ENCODE data around the gene LEAP2.

GRCh38 chr5:132901036-132901435, 27.6 kb downstream of the LEAP2 start:
- TF ChIP-seq FOXK2 (IDR thresholded peaks at IDR 0.05) (no peak), SIX5 (IDR thresholded peaks at IDR 0.05; ENCODE audit: low read depth, low read length, severe bottlenecking) (no peak), SMC3 (IDR thresholded peaks at IDR 0.05; ENCODE audit: borderline replicate concordance, low read length) (no peak), MXI1 (IDR thresholded peaks at IDR 0.05; ENCODE audit: low read depth, low read length) (no peak)
- TF ChIP-seq, protein P1, sequence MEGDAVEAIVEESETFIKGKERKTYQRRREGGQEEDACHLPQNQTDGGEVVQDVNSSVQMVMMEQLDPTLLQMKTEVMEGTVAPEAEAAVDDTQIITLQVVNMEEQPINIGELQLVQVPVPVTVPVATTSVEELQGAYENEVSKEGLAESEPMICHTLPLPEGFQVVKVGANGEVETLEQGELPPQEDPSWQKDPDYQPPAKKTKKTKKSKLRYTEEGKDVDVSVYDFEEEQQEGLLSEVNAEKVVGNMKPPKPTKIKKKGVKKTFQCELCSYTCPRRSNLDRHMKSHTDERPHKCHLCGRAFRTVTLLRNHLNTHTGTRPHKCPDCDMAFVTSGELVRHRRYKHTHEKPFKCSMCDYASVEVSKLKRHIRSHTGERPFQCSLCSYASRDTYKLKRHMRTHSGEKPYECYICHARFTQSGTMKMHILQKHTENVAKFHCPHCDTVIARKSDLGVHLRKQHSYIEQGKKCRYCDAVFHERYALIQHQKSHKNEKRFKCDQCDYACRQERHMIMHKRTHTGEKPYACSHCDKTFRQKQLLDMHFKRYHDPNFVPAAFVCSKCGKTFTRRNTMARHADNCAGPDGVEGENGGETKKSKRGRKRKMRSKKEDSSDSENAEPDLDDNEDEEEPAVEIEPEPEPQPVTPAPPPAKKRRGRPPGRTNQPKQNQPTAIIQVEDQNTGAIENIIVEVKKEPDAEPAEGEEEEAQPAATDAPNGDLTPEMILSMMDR (IDR thresholded peaks at IDR 0.05 in 2 of 3, conservative IDR thresholded peaks at IDR 0.05 in 1 of 3; ENCODE audit: control insufficient read depth in 2 of 3, extremely low read depth in 1 of 3, insufficient read depth in 1 of 3, low read depth in 3 of 3, low read length in 3 of 3): no peak

Measured in GM12878 (cell line).